ENCODE data around the gene OPN4.
"Not testable (repeated sequence)": the region's sequence is repeated elsewhere in the genome, so short reads cannot be mapped to it uniquely, and the experiment has no call there.

OPN4 gene, protein sequence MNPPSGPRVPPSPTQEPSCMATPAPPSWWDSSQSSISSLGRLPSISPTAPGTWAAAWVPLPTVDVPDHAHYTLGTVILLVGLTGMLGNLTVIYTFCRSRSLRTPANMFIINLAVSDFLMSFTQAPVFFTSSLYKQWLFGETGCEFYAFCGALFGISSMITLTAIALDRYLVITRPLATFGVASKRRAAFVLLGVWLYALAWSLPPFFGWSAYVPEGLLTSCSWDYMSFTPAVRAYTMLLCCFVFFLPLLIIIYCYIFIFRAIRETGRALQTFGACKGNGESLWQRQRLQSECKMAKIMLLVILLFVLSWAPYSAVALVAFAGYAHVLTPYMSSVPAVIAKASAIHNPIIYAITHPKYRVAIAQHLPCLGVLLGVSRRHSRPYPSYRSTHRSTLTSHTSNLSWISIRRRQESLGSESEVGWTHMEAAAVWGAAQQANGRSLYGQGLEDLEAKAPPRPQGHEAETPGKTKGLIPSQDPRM

GRCh38 chr10:86654411-86655172, at the start of gene OPN4:
TSS of gene OPN4 (plus strand) at chr10:86654547. CDS start at chr10:86654784, 237 bp downstream.
- DNase-seq = no peak

- no peak for DNase-seq
Measured at GRCh38 chr10:86607674-86608073, 46.7 kb upstream of the OPN4 start.

DNA sequence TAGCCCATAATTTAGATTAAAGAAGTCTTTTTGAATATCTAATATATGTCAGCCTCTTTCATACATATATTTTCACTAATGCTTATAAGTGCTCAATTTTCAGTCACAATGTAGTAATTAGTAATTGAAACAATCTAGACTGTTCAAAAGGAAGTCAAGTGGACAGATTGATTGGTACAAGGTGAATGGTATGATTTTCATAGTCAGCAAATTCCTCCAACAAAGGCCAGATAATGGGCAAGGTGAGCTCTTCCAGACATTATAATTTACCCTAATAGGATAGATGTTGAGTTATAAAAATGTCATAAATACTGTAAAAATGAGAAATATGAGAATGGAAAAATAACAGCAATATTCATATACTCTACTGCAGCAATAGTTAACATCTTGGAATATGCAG, 44.4 kb upstream of the OPN4 start:
- no peak for DNase-seq

- no peak for DNase-seq
Measured at GRCh38 chr10:86611386-86611785, 43.0 kb upstream of the OPN4 start.

- no peak for DNase-seq
Measured at GRCh38 chr10:86613096-86613495, 41.3 kb upstream of the OPN4 start.

GRCh38 chr10:86613905-86614304, 40.4 kb upstream of the OPN4 start:
- no peak for DNase-seq

- DNase-seq = no peak
Measured at GRCh38 chr10:86614853-86615252, 39.5 kb upstream of the OPN4 start.

DNA sequence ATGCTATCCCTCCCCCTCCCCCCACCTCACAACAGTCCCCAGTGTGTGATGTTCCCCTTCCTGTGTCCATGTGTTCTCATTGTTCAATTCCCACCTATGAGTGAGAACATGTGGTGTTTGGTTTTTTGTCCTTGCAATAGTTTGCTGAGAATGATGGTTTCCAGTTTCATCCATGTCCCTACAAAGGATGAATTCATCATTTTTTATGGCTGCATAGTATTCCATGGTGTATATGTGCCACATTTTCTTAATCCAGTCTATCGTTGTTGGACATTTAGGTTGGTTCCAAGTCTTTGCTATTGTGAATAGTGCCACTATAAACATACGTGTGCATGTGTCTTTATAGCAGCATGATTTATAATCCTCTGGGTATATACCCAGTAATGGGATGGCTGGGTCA, 37.1 kb upstream of the OPN4 start:
- not testable (repeated sequence) for DNase-seq

DNA sequence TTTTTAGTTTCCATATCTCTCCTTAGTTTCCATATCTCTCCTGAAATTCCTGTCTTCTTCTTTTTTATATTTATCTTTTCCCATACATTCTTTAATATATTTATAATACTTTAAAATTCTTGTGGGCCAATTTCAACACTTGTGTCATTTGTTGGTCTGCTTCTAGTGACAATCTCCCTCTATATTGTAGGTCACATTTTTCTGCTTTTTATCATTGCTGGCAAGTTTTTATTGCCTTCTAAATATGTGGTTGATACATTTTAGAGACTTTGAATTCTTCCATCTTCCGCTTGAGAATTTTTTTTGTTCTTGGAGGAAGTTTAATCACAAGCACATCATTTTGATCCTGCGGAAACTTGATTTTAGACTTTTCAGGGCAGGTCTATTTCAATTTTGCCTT, 26.0 kb upstream of the OPN4 start:
- no peak for DNase-seq

DNA sequence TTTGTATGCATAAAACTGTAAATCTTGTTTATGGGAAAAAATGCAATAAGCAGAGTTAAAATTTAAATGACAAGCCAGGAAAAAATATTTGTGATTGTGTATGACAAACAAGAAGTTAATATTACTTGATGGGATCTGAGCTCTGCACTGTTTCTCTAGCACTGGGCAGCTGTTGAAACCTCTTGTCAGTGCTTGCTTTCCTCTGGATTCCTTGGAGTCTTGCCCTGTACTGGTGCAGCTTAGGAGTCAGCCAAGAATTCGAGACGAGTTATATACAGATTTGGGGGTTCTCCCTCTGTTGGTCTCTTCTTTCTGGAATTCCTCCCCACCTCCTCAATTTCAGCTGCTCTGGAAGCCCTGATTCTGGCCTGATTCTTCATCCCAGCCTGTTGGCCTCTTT, 24.3 kb upstream of the OPN4 start:
- DNase-seq = no peak

- peak in 2 of 14 donors; percentile 16 to 27 for DNase-seq
Measured at GRCh38 chr10:86632009-86632800, 22.1 kb upstream of the OPN4 start.

GRCh38 chr10:86632951-86633350, 21.4 kb upstream of the OPN4 start:
- no peak for DNase-seq

GRCh38 chr10:86635402-86635801, 18.9 kb upstream of the OPN4 start:
- no peak for DNase-seq

- DNase-seq = no peak
Measured at GRCh38 chr10:86636311-86636710, 18.0 kb upstream of the OPN4 start.

DNA sequence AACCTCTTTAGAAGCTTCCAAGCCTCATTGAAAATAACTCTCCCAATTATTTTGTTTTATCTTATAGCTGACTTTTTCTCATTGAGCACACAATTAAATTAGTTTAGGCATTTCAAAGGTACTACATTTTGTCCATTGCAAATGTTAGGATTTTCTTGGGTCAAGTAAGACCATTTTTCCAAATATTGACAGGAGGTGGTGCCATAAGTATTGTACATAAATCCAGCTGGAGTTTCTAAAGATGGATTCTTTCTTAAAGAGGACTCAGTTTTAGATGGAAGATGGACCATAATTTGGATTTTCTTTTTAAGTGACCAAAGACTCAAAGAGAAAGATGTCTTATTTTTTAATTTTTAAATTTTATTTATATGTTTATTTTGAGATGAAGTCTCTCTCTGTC, 12.3 kb upstream of the OPN4 start:
- no peak for DNase-seq

GRCh38 chr10:86642499-86642898, 11.8 kb upstream of the OPN4 start:
- DNase-seq = no peak

DNA sequence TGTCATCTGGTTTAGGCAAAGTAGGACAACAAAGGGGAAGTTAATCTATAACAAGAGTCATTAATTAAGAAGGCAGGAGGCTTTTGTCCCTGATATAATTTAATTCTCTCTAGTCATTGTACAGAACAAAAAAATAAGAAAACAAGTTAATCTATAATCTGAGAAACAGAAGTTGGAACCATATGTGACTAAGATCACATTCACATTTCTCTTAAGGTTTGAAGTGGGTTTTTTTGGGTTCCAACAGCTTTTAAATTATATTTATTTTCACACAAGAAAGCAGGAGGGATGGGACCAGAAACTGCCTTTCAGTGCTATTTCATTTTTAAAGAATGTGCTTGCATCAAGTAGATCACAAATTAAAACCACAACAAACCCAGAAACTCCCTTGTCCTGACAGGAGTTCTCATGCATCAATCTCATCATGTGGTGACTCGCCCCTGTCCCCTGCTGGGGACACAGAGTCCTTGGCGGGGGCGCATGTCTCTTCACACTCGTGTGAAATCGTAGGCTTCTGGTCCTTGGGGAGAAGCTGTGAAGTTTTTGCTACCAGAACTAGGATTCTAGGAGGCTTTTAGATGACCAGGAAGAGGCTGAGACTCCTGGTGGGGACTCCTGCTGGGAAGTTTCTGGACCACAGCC, 10.1 kb upstream of the OPN4 start:
- DNase-seq = no peak

DNA sequence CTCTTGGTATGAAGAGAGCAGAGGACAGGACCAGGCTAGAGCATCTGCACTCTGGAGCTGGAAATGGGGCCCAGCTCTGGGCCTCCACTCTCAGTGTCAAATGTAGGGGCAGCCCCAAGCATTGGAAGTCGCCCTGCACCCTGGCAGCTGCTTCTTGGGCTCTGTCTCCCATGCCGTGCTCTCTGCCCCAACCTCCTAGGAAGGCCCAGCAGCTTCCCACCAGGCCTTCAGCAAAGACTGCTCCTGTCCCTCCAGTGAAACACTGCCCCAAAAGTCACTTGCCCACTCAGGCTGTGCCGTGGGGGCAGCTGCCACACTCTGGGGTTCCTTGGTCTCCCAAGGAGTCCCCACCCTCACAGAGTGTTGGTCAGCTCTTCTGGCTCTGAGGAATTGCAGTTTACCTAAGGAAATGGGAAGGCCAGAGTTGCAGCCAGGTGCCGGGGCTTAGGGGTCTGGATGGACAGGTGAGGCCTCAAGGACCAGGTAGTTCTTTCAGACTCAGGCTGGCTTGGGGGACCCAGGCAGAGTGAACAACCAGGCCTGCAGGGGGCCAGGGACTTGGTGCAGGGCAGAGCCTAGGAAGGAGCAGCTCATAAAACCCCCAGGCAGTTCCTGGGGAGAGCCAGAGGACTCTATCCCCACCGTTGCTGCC, 9.4 kb upstream of the OPN4 start:
- DNase-seq = no peak

DNA sequence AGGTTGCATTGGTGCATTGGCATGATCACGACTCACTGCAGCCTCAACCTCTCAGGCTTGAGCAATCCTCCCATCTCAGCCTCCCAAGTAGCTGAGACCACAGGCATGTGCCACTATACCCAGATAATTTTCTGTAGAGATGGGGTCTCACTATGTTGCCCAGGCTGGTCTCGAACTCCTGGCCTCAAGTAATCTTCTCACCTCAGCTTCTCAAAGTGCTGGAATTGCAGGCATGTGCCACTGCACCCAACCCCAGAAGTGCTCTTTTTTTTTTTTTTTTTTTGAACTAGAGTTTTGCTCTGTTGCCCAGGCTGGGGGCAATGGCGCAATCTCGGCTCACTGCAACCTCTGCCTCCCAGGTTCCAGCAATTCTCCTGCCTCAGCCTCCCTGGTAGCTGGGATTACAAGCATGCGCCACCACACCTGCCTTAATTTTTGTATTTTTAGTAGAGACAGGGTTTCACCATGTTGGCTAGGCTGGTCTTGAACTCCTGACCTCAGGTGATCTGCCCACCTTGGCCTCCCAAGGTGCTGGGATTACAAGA, 8.7 kb upstream of the OPN4 start:
- not testable (repeated sequence) for DNase-seq

GRCh38 chr10:86646532-86646931, 7.8 kb upstream of the OPN4 start:
- DNase-seq = no peak

DNA sequence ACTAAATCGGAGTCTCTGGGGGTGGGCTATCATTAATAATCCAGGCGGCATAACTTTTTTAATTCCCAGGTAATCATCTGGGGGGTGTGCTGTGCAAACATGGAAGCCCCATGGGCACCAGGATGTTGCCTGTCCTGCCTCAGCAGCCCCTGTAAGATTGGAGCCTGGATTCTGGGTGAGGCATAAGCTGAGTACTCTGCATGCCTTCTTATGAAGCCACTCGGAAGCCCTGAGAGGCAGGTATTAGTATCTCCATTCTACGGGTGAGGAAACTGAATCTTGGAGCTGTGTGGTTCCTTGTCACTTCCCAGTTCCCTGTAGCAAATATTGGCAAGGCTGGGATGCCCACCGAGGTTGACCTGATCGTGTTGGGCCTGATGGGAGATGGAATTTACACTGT, 7.4 kb upstream of the OPN4 start:
- DNase-seq = no peak

Data from C1 segment of cervical spinal cord (tissue), 14 donors.